Neural crest cell (in vitro differentiated cells): Measurements from ENCODE around the gene ZNF730. TPM values are rescaled to one million over a fixed set of nuclear protein-coding genes. Genes with fewer than 3 reads are reported as not detected.

ENCODE experiments used
- DNase-seq: peaks from one replicate; pipeline ENCODE4 v3.0.0; 2021; ENCODE audit warnings: low read depth, mixed read lengths, low spot score
- H3K27ac Mint-ChIP-seq: one replicate; pipeline ENCODE4 v1.8.0; 2021; ENCODE audit warnings: mild to moderate bottlenecking, mixed read lengths; ENCODE audit not compliant: unreplicated experiment
- H3K27me3 Mint-ChIP-seq: 2 replicates; pipeline ENCODE4 v1.8.0; 2021; ENCODE audit warnings: low read depth, mild to moderate bottlenecking, mixed read lengths
- H3K36me3 Mint-ChIP-seq: 2 replicates; pipeline ENCODE4 v1.8.0; 2021; ENCODE audit warnings: low read depth, mild to moderate bottlenecking, mixed read lengths
- H3K4me1 Mint-ChIP-seq: 2 replicates; pipeline ENCODE4 v1.8.0; 2021; ENCODE audit warnings: mixed read lengths
- H3K4me3 Mint-ChIP-seq: one replicate; pipeline ENCODE4 v1.8.0; 2021; ENCODE audit warnings: mild to moderate bottlenecking, mixed read lengths
- H3K9me3 Mint-ChIP-seq: 2 replicates; pipeline ENCODE4 v1.8.0; 2021; ENCODE audit warnings: mixed read lengths
- total RNA-seq: library from RNA; stranded (reverse); gene quantifications from 2 replicates; pipeline ENCODE4 v1.2.1, GENCODE V29; 2021
- TF ChIP-seq, protein P1 (sequence below): fragments of 200-600 bp; sonication (generic); conservative IDR thresholded peaks from 2 replicates; pipeline ENCODE4 v1.5.0; 2021; ENCODE audit warnings: antibody characterized with exemption, mild to moderate bottlenecking

Gene ZNF730
- total RNA-seq, 1 donor from 2014 or later: 27.7 TPM

DNA sequence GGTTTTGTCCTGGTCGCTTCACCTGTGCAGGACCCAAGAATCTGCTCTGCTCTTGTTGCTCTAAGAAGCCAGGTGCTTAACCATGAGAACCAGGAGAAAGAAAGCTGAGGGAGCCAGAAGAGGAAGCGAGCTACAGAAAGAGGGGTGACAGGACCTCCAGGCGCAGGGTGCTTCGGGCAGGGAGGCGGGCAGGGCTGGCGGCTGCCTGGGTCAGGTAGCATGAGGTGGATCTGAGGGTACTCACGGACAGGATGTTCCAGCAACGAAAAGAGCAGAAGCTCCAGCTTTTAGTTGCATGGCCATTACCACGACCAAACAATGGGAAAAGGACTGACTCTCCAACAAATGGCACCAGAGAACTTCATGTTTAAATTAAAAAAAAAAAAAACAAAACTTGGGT, 73.5 kb downstream of the ZNF730 start:
- no peak overlapping the region for H3K27ac Mint-ChIP-seq
- no peak overlapping the region for H3K4me3 Mint-ChIP-seq
- H3K4me1 Mint-ChIP-seq: no peaks in the 10 kb centered on the region
- peaks cover 10% of the 10 kb centered on the region for H3K36me3 Mint-ChIP-seq
- DNase-seq: no peak
- TF ChIP-seq, protein P1, sequence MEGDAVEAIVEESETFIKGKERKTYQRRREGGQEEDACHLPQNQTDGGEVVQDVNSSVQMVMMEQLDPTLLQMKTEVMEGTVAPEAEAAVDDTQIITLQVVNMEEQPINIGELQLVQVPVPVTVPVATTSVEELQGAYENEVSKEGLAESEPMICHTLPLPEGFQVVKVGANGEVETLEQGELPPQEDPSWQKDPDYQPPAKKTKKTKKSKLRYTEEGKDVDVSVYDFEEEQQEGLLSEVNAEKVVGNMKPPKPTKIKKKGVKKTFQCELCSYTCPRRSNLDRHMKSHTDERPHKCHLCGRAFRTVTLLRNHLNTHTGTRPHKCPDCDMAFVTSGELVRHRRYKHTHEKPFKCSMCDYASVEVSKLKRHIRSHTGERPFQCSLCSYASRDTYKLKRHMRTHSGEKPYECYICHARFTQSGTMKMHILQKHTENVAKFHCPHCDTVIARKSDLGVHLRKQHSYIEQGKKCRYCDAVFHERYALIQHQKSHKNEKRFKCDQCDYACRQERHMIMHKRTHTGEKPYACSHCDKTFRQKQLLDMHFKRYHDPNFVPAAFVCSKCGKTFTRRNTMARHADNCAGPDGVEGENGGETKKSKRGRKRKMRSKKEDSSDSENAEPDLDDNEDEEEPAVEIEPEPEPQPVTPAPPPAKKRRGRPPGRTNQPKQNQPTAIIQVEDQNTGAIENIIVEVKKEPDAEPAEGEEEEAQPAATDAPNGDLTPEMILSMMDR: no peak
- H3K27me3 Mint-ChIP-seq: no peaks in the 10 kb centered on the region
- H3K9me3 Mint-ChIP-seq: peaks cover 19% of the 10 kb centered on the region

Other genes with a start within 250 kb of the ZNF730 start
- gene ZNF728, start 113.8 kb upstream of the ZNF730 start, total RNA-seq: not detected in 2 replicates
- gene ZNF724, start 133.4 kb downstream of the ZNF730 start, total RNA-seq: 36.7 and 38.5 TPM in 2 replicates